Esophagus squamous epithelium (tissue), 5 donors: ENCODE results near the gene SH3TC1. TPM values are rescaled to one million over a fixed set of nuclear protein-coding genes. Genes with fewer than 3 reads are reported as not detected.

Source experiments
- DNase-seq: peaks from one replicate; lab custom pipeline; 2025; lab: John Stamatoyannopoulos, UW
- H3K27ac ChIP-seq, 4 donors: fragments of 200-600 bp; sonication (generic); one replicate each; pipeline ENCODE4 v1.5.1; 2016 to 2019; ENCODE audit warnings: mild to moderate bottlenecking in 1 of 4
- H3K27me3 ChIP-seq, 4 donors: fragments of 200-600 bp; sonication (generic); 1 replicate in 3 of 4; 2 replicates in 1 of 4; pipeline versions ENCODE4 v1.5.1 to v1.6.0; 2017 to 2021; ENCODE audit warnings: antibody characterized with exemption in 1 of 4
- H3K36me3 ChIP-seq, 3 donors: fragments of 200-600 bp; sonication (generic); one replicate each; pipeline ENCODE4 v1.5.1; 2016 to 2019
- H3K4me1 ChIP-seq, 3 donors: fragments of 200-600 bp; sonication (generic); one replicate each; pipeline ENCODE4 v1.5.1; 2017 to 2019
- H3K4me3 ChIP-seq, 4 donors: fragments of 200-600 bp; sonication (generic); 1 replicate in 3 of 4; 2 replicates in 1 of 4; pipeline ENCODE4 v1.5.1; 2016 to 2019; ENCODE audit warnings: mild to moderate bottlenecking in 2 of 4, moderate library complexity in 1 of 4
- H3K9me3 ChIP-seq, 3 donors: fragments of 200-600 bp; sonication (generic); one replicate each; pipeline ENCODE4 v1.5.1; 2016 to 2019
- CTCF ChIP-seq, 6 experiments: fragments of 450-650 bp in 4 of 6; fragments of 200-600 bp in 2 of 6; sonication (generic) in 2 of 6; IDR thresholded peaks; one replicate each; pipeline ENCODE4 v1.5.1; 2016 to 2019; ENCODE audit warnings: antibody characterized with exemption in 6 of 6, mild to moderate bottlenecking in 4 of 6, moderate library complexity in 4 of 6
- POLR2A ChIP-seq, 4 donors: fragments of 450-650 bp; IDR thresholded peaks; one replicate each; pipeline ENCODE4 v1.6.1; 2017; ENCODE audit warnings: antibody characterized with exemption in 4 of 4, mild to moderate bottlenecking in 4 of 4, moderate library complexity in 3 of 4
- WGBS, 2 donors: methylation state at CpG; one replicate each; pipeline ENCODE4 v1.1.5; 2018; 5-methylcytosine and 5-hydroxymethylcytosine counted together
- intact Hi-C: fragments of 100-400 bp; cut with DNase I; formaldehyde crosslinking; loops from one replicate; pipeline ENCODE4 v1.15.0; 2022
- total RNA-seq, 4 donors: library from RNA; depleted of rRNA; stranded (reverse); fragments of >200 nt; gene quantifications; one replicate each; pipeline ENCODE4 v1.1.0, GENCODE V29; 2016
- donor health status: DM: yes; HTN: yes; CAD: no.

Gene SH3TC1
- total RNA-seq, 4 donors from 2014 or later: 24.6 to 31.2 (median 27.1) TPM

DNA sequence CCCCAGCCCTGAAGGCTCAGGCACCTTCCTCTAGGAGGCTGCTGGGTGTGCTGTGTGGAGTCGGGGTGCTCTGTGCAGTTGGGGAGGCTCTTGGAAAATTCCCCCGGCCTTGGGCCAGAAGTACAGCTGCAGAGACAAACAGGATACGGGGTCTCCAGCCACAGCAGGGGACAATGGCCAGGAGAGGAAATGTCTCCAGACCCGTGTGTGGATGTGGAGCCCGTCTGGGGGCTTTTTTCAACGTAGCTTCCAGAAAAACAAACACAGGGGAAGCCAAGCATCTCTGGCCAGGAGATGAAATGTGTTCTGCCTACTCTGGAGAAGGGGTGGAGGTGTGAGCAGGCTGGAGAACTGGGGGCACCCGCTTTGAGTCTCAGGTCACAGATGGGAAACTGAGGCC is 3.7 kb upstream of the SH3TC1 start:
- TF ChIP-seq POLR2A (IDR thresholded peaks at IDR 0.05): no peak
- no peak for TF ChIP-seq CTCF (IDR thresholded peaks at IDR 0.05)
- peaks cover 50 to 100% (median 71%) of the 10 kb centered on the region in 3 donors for H3K4me1 ChIP-seq
- 74% methylated on average over 4 of the region's 7 CpGs; no CpG with 5 or more reads in 1 of the 2 donors for WGBS, 2 donors
- H3K27me3 ChIP-seq: no peaks in the 10 kb centered on the region
- H3K27ac ChIP-seq: peak overlapping the region in 2 of 4 donors; percentile 10 to 62
- intact Hi-C loops: no loop called here
- H3K36me3 ChIP-seq: no peaks in the 10 kb centered on the region
- DNase-seq: no peak
- no peaks in the 10 kb centered on the region for H3K9me3 ChIP-seq
- no peak overlapping the region for H3K4me3 ChIP-seq

GRCh38 chr4:8195841-8196458 is 3.1 kb upstream of the SH3TC1 start:
- Histone ChIP-seq H3K4me1 (peaks cover 50 to 100% (median 71%) of the 10 kb centered on the region in 3 donors), H3K36me3 (no peaks in the 10 kb centered on the region), H3K27ac (peak overlapping the region in 2 of 4 donors; percentile 10 to 22), H3K27me3 (no peaks in the 10 kb centered on the region), H3K9me3 (no peaks in the 10 kb centered on the region), H3K4me3 (no peak overlapping the region)
- intact Hi-C loops: no loop called here
- no peak for DNase-seq
- TF ChIP-seq POLR2A (IDR thresholded peaks at IDR 0.05) (no peak), CTCF (IDR thresholded peaks at IDR 0.05) (no peak)
- WGBS, 2 donors: 72 to 81% methylated on average over 8 to 9 of the region's 20 CpGs

GRCh38 chr4:8197521-8197920 is 1.6 kb upstream of the SH3TC1 start:
- Histone ChIP-seq H3K4me3 (no peak overlapping the region), H3K4me1 (peaks cover 51 to 100% (median 71%) of the 10 kb centered on the region in 3 donors), H3K27ac (peak overlapping the region; percentile 84 to 93 (median 88)), H3K9me3 (no peaks in the 10 kb centered on the region), H3K36me3 (no peaks in the 10 kb centered on the region), H3K27me3 (no peaks in the 10 kb centered on the region)
- 89% methylated on average over 4 of the region's 13 CpGs; no CpG with 5 or more reads in 1 of the 2 donors for WGBS, 2 donors
- TF ChIP-seq POLR2A (IDR thresholded peaks at IDR 0.05) (no peak), CTCF (IDR thresholded peaks at IDR 0.05) (no peak)
- intact Hi-C loops: no loop called here
- DNase-seq: no peak

- Histone ChIP-seq H3K36me3 (no peaks in the 10 kb centered on the region), H3K9me3 (no peaks in the 10 kb centered on the region), H3K27ac (peak overlapping the region; percentile 84 to 93 (median 88)), H3K27me3 (no peaks in the 10 kb centered on the region), H3K4me1 (peaks cover 44 to 100% (median 63%) of the 10 kb centered on the region in 3 donors), H3K4me3 (peak overlapping the region; percentile 39 to 74 (median 52))
- intact Hi-C loops: no loop called here
- TF ChIP-seq CTCF (IDR thresholded peaks at IDR 0.05) (no peak), POLR2A (IDR thresholded peaks at IDR 0.05) (peak in 1 of 4 donors; percentile 4)
- WGBS, 2 donors: 15 to 19% methylated on average over 6 to 9 of the region's 17 CpGs
- DNase-seq: no peak
Measured at GRCh38 chr4:8198206-8198905, 734 bp upstream of the SH3TC1 start.
